ENCODE measurements around the gene LARGE1. TPM values are rescaled to one million over a fixed set of nuclear protein-coding genes. Genes with fewer than 3 reads are reported as not detected.

The LARGE1 gene
- polyA plus RNA-seq, 1 experiment = 8.5 TPM

DNA sequence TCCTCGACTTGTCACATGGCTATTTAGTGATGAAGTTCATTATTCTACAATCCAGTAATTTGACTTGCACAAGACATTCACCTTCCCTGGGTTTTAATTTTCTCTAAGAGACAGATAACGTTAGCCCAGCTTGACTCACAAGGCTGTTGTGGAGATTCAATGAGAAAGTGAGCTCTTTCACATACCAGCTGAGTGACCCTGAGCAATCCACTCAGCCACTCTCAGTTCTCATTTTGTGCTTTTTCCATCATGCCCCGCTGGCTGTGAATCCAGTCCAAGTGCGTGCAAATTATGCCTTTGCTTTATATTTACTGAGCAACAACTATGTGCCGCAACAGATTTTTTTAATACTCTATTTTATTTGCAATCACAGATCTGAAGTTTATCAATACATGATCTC, 176.5 kb downstream of the LARGE1 start:
- ChIA-PET CTCF (no interaction called here), POLR2A (no interaction called here)
- H3K36me3 ChIP-seq (ENCODE audit: control insufficient read depth, insufficient read depth, low read length) = no peaks in the 10 kb centered on the region
- no peak overlapping the region for H3K4me3 ChIP-seq (ENCODE audit: low read depth, low read length)
- H3K27me3 ChIP-seq (ENCODE audit: control insufficient read depth, insufficient read depth, low read length) = no peaks in the 10 kb centered on the region
- DNase-seq (ENCODE audit: low read depth) = no peak
- TF ChIP-seq CTCF (IDR thresholded peaks at IDR 0.05; ENCODE audit: insufficient read depth, low read depth, low read length) = no peak

DNA sequence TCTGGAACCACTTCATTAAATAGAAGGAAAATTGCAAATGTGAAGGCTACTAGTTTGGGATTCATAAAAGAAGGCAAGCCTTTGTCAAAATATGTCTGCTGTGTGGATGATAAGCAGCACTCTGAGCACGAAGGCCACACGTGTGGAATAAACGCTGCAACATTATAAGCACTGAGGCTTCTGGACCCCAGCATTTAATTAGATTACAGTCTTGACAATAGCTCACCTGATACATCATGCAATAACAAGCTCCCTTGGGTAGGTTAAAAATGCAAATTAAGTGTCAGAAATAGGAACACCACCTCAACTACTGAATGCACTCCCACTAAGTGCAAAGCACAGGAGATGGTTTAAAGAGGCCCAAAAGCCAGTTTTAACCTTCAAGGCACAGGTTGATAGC, 179.3 kb downstream of the LARGE1 start:
- POLR2A ChIA-PET = no interaction called here
- H3K4me3 ChIP-seq (ENCODE audit: low read depth, low read length) = no peak overlapping the region
- DNase-seq (ENCODE audit: low read depth) = no peak
- H3K36me3 ChIP-seq (ENCODE audit: control insufficient read depth, insufficient read depth, low read length) = no peaks in the 10 kb centered on the region
- no peak for TF ChIP-seq CTCF (IDR thresholded peaks at IDR 0.05; ENCODE audit: insufficient read depth, low read depth, low read length)
- CTCF ChIA-PET = interaction anchor here (1.3 kb wide), 1 partner anchor 10 kb away, joined by 3 read pairs; no protein-coding TSS in a partner anchor
- H3K27me3 ChIP-seq (ENCODE audit: control insufficient read depth, insufficient read depth, low read length) = no peaks in the 10 kb centered on the region

DNA sequence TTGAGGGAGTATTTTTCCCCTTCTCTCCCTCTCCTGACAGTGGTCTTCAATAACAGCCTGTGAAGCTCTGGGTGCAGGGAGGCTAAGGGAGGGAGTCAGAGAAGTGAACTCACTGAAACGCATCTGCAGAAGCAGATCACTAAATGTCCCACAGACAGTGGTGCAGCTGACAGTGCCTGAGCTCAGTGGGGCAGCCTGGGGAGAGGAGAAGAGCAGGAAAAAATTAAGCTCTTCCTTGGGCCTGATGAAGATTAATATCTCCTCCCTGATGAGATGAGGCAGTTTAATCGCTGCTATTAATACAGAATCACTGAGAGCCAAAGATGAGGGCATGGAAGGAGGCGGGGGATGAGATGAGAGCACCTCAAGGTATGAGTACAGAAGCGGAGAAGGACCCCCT, 180.8 kb downstream of the LARGE1 start:
- no peaks in the 10 kb centered on the region for H3K27me3 ChIP-seq (ENCODE audit: control insufficient read depth, insufficient read depth, low read length)
- H3K36me3 ChIP-seq (ENCODE audit: control insufficient read depth, insufficient read depth, low read length) = no peaks in the 10 kb centered on the region
- DNase-seq (ENCODE audit: low read depth) = no peak
- no peak overlapping the region for H3K4me3 ChIP-seq (ENCODE audit: low read depth, low read length)
- CTCF ChIA-PET = interaction anchor here (0.6 to 1.2 kb wide), 2 partner anchors 115 to 183 kb away, joined by 3 to 4 read pairs; no protein-coding TSS in a partner anchor
- POLR2A ChIA-PET = no interaction called here
- no peak for TF ChIP-seq CTCF (IDR thresholded peaks at IDR 0.05; ENCODE audit: insufficient read depth, low read depth, low read length)

GRCh38 chr22:33737662-33738061, 182.6 kb downstream of the LARGE1 start:
- no peak for TF ChIP-seq CTCF (IDR thresholded peaks at IDR 0.05; ENCODE audit: insufficient read depth, low read depth, low read length)
- no peaks in the 10 kb centered on the region for H3K27me3 ChIP-seq (ENCODE audit: control insufficient read depth, insufficient read depth, low read length)
- no peak for DNase-seq (ENCODE audit: low read depth)
- POLR2A ChIA-PET = no interaction called here
- CTCF ChIA-PET = interaction anchor here (1.2 kb wide), 1 partner anchor 13 kb away, joined by 3 read pairs; no protein-coding TSS in a partner anchor
- no peak overlapping the region for H3K4me3 ChIP-seq (ENCODE audit: low read depth, low read length)
- H3K36me3 ChIP-seq (ENCODE audit: control insufficient read depth, insufficient read depth, low read length) = no peaks in the 10 kb centered on the region

- no peak overlapping the region for H3K4me3 ChIP-seq (ENCODE audit: low read depth, low read length)
- POLR2A ChIA-PET = no interaction called here
Observed at GRCh38 chr22:33735978-33736377, 184.3 kb downstream of the LARGE1 start.

More at GRCh38 chr22:33735978-33736377, 184.3 kb downstream of the LARGE1 start:
- H3K27me3 ChIP-seq (ENCODE audit: control insufficient read depth, insufficient read depth, low read length) = no peaks in the 10 kb centered on the region
- CTCF ChIA-PET = no interaction called here
- no peak for DNase-seq (ENCODE audit: low read depth)
- TF ChIP-seq CTCF (IDR thresholded peaks at IDR 0.05; ENCODE audit: insufficient read depth, low read depth, low read length) = no peak
- H3K36me3 ChIP-seq (ENCODE audit: control insufficient read depth, insufficient read depth, low read length) = no peaks in the 10 kb centered on the region

Measured in BJ (cell line).